ENCODE measurements around the gene HCFC1.

Gene HCFC1

DNA sequence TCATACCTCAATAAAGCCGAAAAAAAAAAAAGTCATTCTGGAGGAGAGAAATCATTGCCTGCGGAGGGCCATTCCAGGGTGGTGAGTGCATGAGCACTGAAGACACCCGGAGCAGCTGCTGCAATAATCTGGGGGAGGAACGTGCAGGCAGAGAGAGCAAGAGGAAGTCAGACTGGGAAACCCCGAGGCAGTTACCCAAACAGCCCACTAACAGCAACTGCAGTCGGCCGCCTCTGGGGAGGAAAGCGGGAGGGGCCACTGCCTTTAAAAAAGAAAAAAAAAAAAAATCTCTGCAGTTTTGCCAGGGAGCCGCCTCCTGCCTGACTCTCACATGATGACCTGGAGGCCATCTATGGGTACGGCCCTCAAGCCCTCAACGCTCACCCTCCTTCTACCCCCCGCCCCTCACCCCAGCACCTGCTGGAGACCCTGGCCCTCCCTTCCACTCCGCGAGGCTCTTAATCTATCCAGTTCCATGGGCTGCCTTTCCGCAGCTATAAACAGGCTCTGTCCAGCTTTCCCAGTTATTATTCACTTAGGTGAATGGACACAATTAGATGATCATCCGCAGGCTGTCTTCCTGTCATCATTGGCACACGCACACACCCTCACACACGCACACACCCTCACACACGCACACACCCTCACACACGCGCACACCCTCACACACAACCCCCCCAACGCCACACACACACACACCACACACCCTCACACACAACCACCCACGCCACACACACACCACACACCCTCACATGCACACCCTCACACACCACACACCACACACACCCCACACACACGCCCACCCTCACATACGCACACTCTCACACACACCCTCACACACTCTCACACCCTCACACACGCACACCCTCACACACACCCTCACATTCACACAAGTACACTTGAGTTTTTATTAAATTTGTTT lies 70.5 kb downstream of the HCFC1 start:
- peak; percentile 23 for DNase-seq

DNA sequence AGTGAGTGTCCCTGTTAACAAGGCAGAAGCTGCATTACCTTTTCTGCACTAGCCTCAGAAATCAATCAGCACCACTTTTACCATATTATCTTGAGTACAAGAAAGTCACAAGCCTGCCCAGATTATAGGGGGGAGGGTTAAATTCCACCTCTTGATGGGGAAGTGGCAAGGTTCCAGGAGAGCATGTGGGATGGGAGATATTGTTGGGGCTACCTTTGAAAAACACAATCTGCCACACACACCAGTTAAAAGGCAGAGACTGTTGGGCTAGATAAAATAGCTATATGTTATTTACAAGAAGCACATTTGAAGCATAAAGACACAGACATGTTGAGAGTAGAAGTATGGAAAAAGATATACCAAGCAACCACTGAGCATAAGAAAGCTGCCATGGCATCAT lies 73.7 kb downstream of the HCFC1 start:
- DNase-seq: no peak
